Hepatocyte (in vitro differentiated cells): ENCODE data around the gene CEP164.
"Not testable (repeated sequence)": the region's sequence is repeated elsewhere in the genome, so short reads cannot be mapped to it uniquely, and the experiment has no call there.

ENCODE experiments used
- CTCF ChIP-seq: fragments of 200-600 bp; sonication (generic); IDR thresholded peaks from 2 replicates; pipeline ENCODE4 v1.5.1; 2016; ENCODE audit warnings: antibody characterized with exemption, mild to moderate bottlenecking; ENCODE audit not compliant: poor library complexity
- EZH2phosphoT487 ChIP-seq: fragments of 200-600 bp; sonication (generic); IDR thresholded peaks from one replicate; pipeline ENCODE4 v1.6.1; 2018; ENCODE audit warnings: antibody characterized with exemption, mild to moderate bottlenecking, low read depth, moderate library complexity; ENCODE audit not compliant: unreplicated experiment, severe bottlenecking

GRCh38 chr11:117456721-117457029 lies 129.0 kb downstream of the CEP164 start:
- TF ChIP-seq CTCF, EZH2phosphoT487: not testable (repeated sequence)
